ENCODE results near the gene MRPS23.

The MRPS23 gene

DNA sequence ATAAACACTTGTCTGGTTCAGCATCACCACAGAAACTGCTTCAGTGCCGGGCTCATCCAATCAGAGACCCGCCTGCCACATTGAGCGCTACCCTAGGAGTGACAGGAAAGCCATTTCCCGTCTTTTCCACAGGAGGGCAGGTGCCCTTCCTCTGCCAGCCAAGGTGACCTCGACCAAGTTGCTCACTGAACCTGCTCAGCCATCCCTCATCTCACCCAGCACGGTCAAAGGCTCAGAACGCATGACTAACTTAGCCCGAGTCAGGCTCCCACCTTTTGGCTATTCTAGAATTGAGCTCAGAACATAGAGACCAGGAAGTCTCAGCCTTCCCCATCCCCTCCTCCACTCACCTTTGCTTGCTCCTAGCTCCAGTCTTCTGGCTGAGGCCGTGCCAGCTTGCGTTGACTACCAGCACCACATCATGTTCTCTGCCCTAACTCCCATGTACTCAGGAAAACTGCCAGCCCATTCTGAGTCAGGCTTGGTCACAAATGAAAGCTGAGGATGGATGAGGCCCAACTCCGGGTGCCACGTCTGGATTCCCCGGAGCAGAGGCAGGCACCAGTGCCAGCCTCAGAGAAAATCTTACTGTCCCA is 15.6 kb downstream of the MRPS23 start:
- no peak for DNase-seq

DNA sequence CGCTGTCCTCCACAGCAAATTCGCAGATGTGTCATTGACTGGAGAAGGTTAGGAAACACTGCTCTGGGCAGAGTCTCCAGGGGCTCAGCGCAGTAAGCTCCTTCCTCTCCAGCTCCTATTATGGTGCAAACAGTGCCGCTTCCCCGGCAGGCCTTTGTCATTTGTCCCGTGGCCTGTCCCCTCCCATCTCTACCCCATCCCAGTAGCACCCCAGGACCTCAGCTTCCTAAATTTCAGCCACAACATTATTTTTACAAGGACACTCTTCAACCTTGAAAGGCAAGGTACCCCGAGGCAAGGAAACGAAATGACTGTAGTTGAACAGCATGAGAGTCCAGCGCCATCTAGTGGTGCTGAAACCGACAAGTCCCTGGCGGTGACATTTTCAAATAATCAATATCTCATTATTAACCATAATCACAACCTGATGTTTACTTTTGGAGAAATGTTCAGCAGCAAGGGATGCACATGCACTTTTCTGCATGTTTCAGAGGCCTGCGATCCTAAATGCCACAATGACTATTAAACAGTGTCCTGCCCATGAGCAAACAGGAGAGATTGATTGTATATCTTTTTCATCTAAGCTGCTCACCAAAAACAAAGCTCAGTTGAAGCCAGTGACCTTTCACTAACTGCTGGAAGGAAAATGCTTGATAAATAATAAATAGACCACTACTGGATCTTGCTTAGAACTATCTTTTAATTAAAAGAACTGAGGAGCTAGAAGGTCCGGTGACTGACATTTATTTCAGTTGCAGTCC is 16.5 kb downstream of the MRPS23 start:
- peak; percentile 80 for DNase-seq

DNA sequence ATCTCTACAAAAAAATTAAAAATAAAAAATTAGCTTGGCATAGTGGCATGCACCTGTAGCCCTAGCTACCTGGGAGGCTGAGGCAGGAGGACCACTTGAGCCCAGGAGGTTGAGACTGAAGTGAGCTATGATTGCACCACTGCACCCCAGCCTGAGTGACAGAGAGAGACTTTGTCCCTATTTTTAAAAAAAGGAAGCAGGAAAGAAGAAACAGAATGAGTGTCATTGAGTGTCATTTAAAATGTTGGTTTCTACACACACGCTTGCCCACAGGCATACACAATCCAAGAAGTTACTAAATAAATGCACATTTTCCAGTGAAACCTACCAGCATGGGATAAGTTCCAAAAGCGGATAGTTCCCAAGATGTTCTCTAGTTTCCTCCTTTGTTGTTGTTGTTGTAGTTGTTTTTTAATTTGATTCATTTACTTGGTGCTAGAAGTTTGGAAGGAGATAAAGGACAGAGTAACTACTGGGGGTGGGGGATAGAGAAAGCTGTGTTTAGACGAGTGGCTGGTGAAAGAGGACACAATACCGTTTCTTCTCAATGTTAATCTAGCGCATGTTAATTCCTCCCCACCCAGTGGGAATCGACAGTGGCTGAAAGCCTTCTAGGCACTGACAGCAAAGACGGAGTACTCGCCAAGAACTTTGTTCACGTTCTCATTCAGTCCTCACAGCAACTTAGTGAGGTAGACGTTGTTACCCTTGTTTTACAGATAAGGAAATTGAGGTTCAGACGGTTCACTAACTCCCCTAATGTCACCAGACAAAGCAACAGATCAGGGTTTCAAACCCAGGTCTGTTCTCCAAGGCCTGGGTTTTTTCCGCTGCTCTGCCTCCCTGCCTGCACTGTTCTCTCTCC is 17.3 kb downstream of the MRPS23 start:
- no peak for DNase-seq

DNA sequence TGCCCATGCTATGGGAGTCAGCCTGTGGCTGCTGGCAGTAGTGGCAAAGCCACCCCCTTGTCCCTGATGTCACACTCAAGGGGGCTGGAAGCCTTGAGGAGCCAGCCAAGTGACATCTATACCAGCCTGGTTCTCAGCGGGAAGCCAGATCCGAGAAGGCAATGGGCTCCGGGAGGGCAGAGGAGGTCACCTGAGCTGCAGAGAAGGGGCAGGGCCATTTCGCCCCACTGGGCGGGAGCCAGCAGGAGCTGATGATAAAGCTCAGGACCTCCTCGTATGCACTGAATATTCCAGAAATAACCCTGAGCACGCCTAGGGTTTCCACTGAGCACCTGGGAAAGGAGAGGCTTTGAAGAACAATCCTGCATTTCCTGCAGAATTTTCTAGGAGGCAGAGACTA is 19.0 kb downstream of the MRPS23 start:
- DNase-seq: no peak

DNA sequence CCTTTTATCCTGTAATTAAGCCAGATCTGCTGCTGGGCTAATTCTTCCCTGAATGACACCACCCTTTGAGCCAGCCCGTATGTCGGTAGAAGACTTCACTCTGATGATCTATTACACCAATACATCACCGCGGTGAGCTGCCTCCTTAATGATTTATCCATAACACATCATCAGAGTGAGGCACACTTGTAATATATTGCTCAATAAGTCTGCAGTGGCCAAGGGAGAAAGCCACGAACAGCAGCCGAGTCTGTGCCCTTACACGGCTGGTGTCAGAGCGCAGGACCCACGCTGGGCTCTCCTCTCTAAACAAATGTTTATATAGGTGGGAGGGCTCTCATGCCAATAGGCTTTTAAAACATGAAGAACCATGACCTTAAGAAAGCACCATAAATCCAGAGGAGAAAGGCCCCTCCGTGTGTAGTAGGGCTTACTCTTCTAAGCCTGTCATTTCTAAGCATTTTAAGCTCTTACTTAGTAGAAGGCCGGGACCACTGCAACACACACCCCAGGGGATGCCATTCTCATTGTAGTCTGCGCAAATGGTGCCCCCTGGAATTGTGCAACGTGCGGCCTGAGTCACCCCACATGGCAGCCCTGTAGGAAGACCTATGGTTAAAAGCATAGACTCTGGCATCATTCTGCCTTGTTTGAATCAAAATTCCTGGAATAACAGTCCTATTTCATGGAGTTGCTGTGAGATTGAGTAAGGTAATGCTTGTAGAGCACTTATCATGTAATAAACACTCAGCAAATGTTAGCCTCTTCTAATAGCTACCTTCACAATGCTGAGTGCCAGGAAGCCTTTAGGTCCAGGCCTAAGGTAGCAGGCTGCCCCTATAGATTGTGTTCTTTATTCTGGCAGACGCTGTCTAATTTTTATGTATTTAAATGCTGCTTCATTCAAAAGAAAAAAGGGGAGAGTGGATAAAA is 26.1 kb downstream of the MRPS23 start:
- DNase-seq: no peak

DNA sequence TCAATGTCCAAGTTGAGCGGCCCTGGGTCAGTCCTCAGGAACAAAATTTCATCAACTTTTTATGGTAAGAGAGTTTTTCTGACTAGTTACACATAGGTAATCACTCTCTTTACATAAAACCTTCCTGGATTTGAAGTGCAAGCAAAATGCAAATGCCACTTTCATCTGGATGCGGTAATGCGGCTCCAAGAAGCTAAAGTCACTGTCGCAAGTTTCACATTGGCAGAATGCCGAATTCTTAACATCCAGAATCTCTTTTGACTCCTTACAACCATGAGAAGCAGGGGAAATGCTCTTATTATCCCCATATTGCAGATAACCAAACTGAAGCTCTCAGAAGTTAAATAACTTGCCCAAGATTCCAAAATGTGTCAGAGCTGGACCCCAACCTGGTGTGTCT is 30.0 kb downstream of the MRPS23 start:
- no peak for DNase-seq

DNA sequence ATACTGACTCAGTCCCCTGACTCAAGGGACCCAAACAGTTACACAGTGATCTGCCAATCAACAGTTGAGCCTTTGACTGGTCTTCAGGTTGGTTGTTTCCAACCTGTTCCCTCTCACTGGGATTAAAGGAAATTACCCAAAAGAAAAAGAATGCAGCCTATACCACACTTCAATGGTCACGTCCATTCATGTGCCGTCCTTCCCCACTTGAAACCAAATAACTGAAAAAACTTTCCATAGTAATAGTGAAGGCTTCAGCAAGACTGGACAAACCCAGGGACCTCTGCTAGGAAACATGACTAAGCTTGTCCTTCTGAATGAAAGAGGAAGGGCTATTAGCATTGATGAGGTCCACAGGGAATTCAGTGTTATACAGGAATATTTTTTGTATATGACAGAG is 30.6 kb downstream of the MRPS23 start:
- DNase-seq: no peak

DNA sequence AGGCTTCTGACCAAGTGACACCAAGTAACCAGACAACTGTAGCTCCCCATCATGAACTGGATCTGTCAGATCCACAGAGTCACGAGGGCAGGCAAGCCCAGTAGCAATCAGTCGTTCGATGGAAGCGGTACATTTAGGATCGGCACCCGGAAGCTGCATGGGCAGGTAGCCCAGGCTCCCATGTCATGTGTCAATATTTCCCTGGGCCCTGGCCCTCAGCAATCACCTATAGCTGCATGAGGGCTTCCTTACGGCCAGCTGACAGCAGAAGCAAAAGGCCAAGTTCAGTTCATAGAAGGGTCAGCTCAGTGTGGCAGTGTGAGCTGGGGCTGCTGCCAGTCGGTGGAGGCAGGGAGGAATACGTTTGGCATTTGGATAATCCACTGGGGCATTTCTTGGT is 31.8 kb downstream of the MRPS23 start:
- DNase-seq: no peak

DNA sequence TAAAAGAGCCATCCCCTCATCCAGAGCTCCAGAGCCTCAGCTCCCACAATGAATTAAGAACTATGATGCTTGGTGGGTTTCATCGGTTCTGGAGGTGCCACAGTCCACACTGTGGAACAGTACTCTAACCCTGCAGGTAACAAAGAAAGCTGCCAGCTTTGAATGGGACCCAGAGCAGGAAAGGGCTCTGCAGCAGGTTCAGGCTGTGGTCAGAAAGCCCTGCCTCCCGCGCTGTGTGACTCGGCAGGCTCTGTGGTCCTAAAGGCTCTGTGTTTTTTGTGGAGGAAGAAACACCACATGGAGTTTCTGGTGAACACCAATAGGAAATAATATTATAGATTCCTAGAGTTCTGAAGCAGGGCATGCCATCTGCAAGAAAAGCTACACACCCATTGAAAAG is 32.5 kb downstream of the MRPS23 start:
- DNase-seq: no peak

DNA sequence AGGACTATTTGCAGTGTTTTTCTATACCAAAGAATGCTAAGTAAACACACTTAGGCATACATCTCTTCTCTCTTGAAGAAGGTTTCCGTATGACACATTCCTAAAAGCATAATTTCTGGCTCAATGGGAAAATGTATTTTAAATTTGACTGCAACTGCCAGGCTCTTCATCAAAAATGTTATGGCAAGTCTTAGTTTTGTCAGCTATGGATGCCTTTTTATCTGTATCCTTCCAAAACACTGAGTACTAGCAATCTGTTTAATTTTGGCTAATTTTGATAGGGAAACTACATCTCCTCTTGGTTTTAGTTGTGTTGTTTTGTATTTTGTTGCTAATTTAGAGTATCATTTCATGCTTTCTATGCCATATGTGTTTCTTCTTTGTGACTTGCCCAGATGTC is 35.4 kb downstream of the MRPS23 start:
- DNase-seq: no peak

DNA sequence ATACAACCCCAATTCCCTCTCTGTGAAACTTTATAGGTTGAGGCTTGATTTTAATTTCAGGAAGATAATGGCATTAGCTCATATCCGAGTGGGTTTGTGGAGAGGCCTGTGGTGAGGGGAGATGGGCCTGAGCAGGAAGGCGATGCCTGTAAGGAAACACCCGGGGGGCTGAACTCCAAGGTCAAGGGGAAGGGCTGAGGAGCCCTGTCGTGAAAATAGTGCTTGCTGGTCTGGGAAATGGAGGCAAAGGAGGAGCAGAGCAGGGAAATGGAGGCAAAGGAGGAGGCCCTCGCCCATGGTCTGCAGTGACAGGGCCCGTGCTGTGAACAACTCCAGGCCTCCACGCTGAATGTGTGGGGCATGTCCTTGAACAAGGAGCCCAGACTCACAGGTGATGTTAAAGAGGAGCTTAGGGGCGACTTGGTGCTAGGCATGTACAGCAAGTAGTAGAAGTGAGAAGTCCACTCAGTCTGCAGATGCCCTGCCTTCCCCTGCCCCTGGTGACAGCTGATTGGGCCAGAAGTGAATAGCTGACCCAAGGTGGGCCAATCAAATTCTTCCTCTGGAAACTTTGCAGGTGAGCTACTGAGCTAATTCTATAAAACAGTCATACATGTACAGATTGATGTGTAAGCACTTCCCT is 38.1 kb downstream of the MRPS23 start:
- no peak for DNase-seq

DNA sequence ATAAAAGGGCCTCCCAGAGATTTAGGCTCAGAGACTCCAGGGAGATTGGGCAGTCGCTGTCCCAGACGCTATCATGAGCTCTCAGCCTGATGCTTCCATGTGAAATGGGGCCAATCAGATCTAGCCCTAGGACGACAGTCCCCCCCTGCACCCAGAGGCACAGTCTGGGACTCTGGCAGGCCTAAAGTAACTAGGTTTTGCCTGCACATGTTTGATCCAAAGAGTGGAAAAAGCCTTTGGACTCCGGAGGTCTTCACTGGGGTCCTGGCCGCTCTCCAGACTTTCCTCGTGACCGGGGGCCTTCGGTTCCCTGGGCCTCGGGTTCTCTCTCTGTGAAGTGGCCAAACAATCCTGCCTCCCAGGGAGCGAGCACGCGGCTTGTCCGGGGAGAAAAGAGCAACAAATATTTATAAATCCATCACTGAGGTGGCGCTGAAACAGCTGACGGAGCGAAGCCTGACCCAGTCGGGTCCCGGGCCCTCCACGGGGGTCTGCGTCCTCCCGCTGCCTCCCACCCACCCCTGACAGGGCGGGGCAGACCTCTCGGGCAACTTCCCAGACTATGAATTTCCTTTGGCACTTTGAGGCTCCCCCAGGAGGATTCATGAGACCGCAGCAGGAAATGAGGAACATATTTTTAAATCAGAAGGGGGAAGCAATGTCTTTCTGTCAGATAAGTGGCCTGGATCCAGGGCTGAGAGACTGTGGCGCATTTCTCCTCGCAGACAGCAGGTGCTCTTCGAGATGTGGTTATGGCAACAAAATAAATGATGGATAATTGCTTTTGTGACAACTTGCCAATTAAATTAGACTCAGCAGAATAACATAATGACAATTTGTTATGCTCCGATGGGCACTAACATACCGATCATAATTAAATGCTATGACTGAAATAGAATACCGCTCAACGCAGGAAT is 38.9 kb downstream of the MRPS23 start:
- peak; percentile 73 for DNase-seq

DNA sequence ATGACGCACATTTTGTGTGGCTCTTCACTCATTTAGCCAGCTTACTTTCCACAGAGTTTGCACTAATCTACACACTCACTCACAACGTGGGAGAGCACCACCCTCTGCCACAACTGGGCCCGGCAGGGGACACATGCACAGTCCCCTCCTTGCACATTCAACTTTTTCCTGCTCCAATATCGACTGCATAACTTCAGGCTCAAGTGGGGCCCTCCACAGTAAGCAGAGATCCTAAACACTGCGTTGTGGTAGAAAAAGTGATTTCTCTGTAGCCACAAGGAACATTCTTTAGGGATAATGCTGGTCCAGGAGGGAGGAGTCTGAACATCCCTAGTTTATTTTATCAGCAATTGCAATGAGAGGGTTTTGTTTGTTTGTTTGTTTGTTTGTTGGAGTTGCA is 40.0 kb downstream of the MRPS23 start:
- no peak for DNase-seq

DNA sequence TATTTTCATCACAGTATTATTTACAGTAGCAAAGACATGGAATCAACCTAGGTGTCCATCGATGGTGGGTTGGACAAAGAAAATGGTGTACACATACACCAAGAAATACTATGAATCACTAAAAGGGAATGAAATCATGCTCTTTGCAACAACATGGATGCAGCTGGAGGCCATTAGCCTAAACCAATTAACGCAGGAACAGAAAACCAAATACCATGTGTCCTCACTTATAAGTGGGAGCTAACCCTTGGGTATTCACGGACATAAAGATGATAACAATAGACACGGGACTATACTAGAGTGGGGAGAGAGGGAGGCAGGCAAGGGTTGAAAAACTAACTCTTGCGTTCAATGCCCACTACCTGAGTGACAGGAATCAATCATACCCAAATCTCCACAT is 41.0 kb downstream of the MRPS23 start:
- no peak for DNase-seq

DNA sequence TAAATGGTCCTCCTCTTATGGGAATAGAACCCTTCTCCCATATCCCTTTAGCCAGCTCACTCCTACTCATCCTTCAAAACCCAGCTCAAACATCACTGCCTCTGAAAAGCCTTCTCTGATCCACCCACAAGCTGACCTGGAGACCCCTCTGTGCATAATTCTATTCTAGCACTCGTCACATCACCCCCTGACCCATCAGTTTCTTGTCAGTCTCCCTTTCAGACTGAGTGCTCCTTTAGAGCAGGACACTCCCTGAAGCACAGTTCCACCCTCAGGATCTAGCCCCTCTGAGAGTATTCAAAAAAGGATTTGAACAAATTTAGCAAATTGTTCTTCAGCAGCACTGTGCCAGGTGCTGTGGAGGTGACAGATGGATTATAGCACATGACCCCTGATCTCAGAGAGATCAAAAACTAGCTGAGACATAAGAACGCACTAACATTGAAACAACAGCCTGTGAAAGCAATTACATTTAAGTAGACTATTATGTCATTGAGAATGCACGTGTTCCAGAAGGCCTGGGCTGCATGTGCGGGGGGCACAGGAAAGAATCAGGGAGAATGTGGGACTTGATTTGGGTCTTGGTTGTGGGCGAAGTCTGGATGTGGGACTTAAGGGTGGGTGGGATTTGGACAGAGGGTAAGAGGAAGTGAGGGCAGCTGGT is 43.5 kb downstream of the MRPS23 start:
- DNase-seq: no peak

DNA sequence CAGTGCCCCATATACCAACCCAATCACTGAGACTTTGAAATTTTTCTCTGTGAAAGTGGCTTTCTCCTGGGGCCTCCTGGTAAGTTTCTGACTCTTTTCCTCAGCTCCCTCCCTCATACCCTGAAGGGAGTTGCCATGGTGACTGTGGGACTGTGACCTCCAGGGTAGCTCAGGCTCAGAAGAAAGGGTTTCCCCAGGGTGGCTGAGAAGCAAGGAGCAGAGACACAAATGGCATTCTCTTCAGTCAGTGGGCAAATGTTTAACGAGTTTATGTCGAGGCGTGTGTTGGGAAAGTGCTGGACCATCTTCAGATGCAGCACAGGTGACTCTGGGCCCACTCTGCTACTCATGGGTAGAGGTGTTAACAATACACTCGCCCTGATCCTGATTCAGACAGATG is 46.8 kb downstream of the MRPS23 start:
- no peak for DNase-seq

DNA sequence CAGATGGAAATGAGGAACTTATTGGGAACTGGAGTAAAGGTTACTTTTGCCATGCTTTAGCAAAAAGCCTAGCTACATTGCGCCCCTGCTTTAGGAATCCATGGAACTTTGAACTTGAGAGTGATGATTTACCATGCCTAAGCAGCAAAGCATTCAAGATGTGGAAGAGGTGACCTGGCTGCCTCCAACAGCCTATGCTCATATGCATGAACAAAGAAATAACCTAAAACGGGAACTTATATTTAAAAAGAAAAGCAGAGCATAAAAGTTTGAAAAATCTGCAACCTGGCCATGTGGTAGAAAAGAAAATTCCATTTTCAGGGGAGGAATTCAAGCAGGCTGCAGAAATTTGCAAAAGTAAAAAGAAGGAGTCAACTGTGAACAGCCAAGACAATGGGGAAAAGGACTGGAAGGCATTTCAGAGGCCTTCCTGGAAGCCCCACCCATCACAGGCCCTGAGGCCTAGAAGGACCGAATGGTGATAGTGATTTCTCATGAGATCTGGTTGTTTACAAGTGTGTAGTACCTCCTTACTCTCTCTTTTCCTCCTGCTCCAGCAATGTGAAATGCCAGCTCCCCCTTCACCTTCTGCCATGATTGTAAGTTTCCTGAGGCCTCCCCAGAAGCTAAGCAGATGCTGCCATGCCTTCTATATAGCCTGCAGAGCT is 48.7 kb downstream of the MRPS23 start:
- no peak for DNase-seq

DNA sequence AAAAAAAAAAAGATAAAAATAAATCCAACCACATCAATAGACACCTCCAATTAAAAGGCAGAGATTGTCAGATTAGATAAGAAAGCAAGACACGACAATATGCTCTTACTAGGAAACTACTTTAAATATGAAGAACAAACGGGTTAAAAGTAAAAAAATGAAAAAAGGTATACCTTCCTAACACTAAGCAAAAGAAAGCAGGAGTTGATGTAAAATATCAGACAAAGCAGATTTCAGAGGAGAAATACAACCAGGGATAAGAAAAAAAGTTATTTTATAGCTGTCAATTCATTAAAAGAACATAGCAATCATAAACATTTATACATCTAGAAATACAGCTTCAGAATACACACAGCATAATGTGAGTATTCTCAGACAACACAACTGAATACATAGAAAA is 55.0 kb downstream of the MRPS23 start:
- DNase-seq: no peak

DNA sequence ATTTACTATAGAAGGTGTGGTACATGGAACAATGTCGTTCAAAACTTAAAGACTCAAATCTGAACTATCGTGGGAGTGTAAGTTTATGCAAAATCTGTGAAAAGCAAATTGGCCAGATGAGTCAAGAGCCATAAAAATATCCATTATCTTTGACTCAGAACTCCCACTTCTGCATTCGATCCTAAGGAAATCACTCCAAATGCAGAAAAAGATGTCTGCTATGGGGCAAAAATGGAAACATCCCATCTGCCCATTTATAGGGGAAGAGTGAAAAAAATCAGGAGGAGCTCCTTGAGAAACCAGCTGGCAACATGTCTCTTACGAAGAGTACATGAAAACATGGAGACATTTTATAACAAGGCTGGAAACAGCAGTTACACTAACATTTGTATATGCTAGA is 61.1 kb downstream of the MRPS23 start:
- no peak for DNase-seq

DNA sequence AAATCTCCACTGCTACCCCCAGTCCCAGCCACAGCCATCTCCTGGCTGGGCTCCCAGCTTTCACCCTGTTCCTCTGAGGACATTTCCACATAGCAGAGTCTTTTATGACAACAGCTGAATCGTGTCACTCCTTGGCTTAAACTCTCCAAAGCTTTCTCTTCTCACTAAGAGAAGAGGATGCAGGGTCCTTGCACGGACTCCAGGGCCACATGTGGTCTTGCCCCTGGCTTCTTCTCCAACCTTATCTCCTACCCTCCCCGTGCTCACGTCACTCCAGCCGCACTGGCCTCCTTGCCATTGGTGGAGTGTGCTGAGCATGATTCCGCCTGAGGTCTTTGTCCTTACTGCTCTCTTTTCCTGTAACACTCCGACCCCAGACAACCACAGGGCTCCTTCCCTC is 64.8 kb downstream of the MRPS23 start:
- no peak for DNase-seq

Measured in OCI-M1 (cell line).